Thoracic aorta (tissue), 2 donors: ENCODE results near the gene TOM1L2. TPM values are rescaled to one million over a fixed set of nuclear protein-coding genes. Genes with fewer than 3 reads are reported as not detected.
A peak's percentile ranks its signal among the peaks of the same experiment; 100 is the strongest.

Experiments
- ATAC-seq: fragments of 150-250 bp; one replicate; pipeline ENCODE4 v1.8.0; 2017; ENCODE audit warnings: low read depth; ENCODE audit not compliant: insufficient number of reproducible peaks, low FRiP score
- DNase-seq: peaks from one replicate; pipeline ENCODE4 v3.0.0-alpha.2; 2020; ENCODE audit warnings: low spot score
- H3K27ac ChIP-seq, 2 donors: fragments of 200-600 bp; sonication (generic); 1 replicate in 1 of 2; 2 replicates in 1 of 2; pipeline ENCODE4 v1.5.1; 2016; ENCODE audit warnings: mild to moderate bottlenecking in 2 of 2, moderate library complexity in 2 of 2
- H3K27me3 ChIP-seq: fragments of 200-600 bp; sonication (generic); replicated peaks from 2 replicates; pipeline ENCODE4 v1.6.0; 2016; ENCODE audit warnings: mild to moderate bottlenecking; ENCODE audit not compliant: insufficient read depth
- H3K36me3 ChIP-seq: fragments of 200-600 bp; sonication (generic); one replicate; pipeline ENCODE4 v1.5.1; 2016
- H3K4me1 ChIP-seq, 2 donors: fragments of 200-600 bp; sonication (generic); 1 replicate in 1 of 2; 2 replicates in 1 of 2; pipeline versions ENCODE4 v1.5.1 to v1.6.0; 2016; ENCODE audit warnings: low read depth in 2 of 2, mild to moderate bottlenecking in 1 of 2; ENCODE audit not compliant: control insufficient read depth in 1 of 2
- H3K4me3 ChIP-seq: fragments of 200-600 bp; sonication (generic); 2 replicates; pipeline ENCODE4 v1.5.1; 2016; ENCODE audit warnings: mild to moderate bottlenecking
- H3K9me3 ChIP-seq: fragments of 200-600 bp; sonication (generic); 2 replicates; pipeline ENCODE4 v1.5.1; 2016
- total RNA-seq, 2 donors: library from RNA; depleted of rRNA; stranded (reverse); fragments of >200 nt; gene quantifications; one replicate each; pipeline versions ENCODE4 v1.1.0 to v1.2.3, GENCODE V29; 2016
- TF ChIP-seq, protein P1 (sequence below): fragments of 200-600 bp; sonication (generic); IDR thresholded peaks from one replicate; pipeline ENCODE4 v1.5.1; 2019; ENCODE audit warnings: antibody characterized with exemption

TOM1L2 gene
- total RNA-seq, 2 donors from 2014 or later, result 63.4 to 185 TPM

DNA sequence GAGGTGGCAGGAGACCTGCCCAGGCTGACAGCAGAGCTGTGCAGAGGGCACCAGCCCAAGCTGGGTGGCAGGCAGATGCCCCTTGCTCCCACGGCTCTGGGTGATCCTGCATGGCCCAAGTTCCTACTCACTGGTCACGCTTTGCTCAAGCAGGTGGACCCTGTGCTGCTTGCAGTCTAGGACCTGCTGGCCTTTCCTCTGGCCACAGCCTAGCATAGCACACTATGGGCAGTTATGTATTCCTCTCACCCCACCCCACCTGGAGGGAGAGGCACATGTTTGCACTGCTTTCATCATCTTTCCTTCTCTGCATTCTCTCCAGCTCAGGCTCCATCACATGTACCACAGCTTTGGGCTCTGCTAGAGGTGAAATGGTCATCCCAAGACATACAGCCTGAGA lies 115.8 kb downstream of the TOM1L2 start:
- no peak for DNase-seq
- H3K27me3 ChIP-seq, result no peaks in the 10 kb centered on the region
- no peaks in the 10 kb centered on the region for H3K36me3 ChIP-seq
- TF ChIP-seq, protein P1, sequence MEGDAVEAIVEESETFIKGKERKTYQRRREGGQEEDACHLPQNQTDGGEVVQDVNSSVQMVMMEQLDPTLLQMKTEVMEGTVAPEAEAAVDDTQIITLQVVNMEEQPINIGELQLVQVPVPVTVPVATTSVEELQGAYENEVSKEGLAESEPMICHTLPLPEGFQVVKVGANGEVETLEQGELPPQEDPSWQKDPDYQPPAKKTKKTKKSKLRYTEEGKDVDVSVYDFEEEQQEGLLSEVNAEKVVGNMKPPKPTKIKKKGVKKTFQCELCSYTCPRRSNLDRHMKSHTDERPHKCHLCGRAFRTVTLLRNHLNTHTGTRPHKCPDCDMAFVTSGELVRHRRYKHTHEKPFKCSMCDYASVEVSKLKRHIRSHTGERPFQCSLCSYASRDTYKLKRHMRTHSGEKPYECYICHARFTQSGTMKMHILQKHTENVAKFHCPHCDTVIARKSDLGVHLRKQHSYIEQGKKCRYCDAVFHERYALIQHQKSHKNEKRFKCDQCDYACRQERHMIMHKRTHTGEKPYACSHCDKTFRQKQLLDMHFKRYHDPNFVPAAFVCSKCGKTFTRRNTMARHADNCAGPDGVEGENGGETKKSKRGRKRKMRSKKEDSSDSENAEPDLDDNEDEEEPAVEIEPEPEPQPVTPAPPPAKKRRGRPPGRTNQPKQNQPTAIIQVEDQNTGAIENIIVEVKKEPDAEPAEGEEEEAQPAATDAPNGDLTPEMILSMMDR, result no peak
- peaks cover 17 to 31% of the 10 kb centered on the region in 2 donors for H3K4me1 ChIP-seq
- ATAC-seq, result no peak
- H3K4me3 ChIP-seq, result no peak overlapping the region
- H3K27ac ChIP-seq, result peak overlapping the region; percentile 21 to 48
- H3K9me3 ChIP-seq, result no peaks in the 10 kb centered on the region

DNA sequence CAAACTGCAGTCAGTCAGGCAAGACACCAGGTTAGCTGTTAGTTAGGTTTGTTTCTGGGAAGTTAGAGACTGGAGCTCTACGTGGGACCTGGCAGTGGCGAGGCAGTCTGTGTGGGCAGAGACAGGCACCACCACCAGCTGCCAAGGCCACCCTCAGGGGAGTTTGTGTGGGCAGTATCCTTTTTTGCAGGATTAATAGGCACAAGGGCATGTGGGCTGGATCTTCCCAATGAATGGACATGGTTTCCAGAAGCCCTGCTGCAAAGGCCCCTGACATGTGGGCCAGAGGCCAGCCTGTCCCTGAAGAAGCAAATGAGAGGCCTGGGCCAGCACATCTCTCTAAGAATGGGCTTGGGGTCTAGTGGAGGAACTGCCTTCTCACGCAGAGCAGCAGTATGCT lies 116.2 kb downstream of the TOM1L2 start:
- DNase-seq, result peak; percentile 55
- Histone ChIP-seq H3K36me3 (no peaks in the 10 kb centered on the region), H3K27ac (peak overlapping the region; percentile 48 to 51), H3K27me3 (no peaks in the 10 kb centered on the region), H3K9me3 (no peaks in the 10 kb centered on the region), H3K4me3 (no peak overlapping the region), H3K4me1 (peaks cover 17 to 31% of the 10 kb centered on the region in 2 donors)
- ATAC-seq, result no peak
- TF ChIP-seq, protein P1, result no peak

DNA sequence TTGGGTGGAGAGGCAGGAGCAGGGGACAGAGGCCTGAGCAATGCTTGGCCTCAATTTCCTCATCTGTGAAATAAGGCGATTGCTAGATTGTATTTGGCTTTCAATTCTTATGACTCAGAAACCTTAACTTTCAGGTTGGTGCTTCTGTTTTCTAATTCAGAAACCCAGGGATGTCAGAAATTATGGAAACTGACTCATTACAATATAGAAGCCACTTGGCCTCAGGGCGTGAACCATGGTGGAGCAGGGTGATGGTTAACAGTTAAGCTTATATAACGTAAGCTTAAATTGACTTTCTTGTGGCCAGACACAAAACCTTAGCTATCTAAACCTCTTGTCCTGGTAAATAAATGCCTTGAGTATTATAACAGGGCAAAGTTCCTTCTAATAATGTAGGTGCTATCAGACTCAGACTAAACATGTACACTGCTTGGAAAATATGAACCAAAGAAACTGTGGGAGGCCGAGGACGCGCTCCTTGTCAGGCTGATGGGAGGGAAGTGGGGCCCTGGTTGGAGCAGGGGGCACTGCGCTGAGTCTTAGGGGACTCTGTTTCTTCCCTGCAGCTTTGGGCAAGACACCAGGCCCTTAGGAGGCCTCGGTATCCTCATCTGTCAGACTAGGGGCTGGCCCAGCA lies 118.3 kb downstream of the TOM1L2 start:
- Histone ChIP-seq H3K9me3 (no peaks in the 10 kb centered on the region), H3K4me1 (peaks cover 29 to 45% of the 10 kb centered on the region in 2 donors), H3K27ac (no peak overlapping the region), H3K27me3 (no peaks in the 10 kb centered on the region), H3K4me3 (no peak overlapping the region), H3K36me3 (no peaks in the 10 kb centered on the region)
- ATAC-seq (no peak), DNase-seq (no peak)
- TF ChIP-seq, protein P1, result no peak

DNA sequence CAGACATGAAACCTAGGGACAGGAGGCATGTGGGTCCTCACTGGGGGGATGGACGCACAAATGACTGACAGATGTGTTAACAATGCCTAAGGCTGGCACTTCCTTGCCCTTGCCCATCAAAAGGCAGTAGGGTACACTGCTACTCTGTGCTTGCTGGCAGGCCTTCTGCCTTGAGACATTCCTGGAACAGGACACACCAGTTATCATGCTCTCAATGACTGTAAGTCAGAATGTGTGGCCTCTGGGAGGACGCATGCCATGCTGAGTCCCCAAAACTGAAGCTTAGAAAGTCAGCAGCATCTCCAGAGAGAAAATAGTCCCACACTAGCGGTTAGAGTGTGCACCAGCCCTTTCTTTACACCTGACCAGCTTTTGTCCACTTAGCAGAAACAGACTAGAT lies 119.3 kb downstream of the TOM1L2 start:
- no peak for DNase-seq
- ATAC-seq, result no peak
- TF ChIP-seq, protein P1, result no peak
- Histone ChIP-seq H3K27me3 (no peaks in the 10 kb centered on the region), H3K4me3 (no peak overlapping the region), H3K36me3 (no peaks in the 10 kb centered on the region), H3K9me3 (no peaks in the 10 kb centered on the region), H3K4me1 (peaks cover 37 to 52% of the 10 kb centered on the region in 2 donors), H3K27ac (no peak overlapping the region)

DNA sequence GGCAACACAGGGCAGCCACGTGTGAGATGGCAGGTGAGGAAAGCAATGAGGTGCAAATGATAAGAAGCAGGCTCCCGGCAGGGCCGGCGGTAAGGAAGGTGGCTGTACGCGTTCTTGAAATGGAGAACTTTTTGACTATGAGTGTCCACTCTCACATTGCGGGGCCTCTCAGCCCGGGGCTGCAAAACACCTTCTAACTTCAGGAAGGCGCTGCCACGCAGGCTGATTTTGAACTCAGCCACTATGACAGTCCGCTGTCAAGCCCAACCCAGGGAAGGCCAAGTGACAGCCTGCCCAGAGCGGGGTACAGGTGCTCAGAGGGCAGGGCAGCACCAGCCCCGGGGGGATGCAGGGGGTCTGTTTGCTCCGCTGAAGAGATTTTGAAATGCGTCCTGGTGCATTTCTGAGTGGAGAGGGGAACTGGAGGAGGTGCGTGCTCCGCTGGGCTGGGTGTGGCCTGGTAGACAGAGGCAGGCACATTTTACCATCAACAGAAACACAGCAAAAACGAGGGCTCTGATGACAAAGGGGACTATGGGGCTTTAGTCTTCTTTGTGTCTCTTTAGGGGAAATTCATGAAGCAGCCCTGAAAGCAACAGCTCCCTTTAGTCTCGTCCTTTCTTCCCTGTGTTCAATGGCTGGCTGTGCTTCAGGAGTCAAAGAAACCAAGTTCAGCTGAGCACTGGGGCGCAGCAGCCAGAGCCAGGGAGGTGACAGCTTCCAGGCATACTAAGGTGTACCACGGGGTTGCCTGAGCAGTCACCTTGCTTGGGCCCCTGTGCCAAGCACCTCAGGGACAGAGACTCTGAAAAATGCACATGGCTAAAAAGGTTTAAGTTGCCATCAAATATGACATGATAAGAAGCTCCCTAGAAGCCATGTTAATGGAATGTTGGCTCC lies 120.8 kb downstream of the TOM1L2 start:
- H3K27ac ChIP-seq, result no peak overlapping the region
- no peaks in the 10 kb centered on the region for H3K27me3 ChIP-seq
- no peak for DNase-seq
- H3K9me3 ChIP-seq, result no peaks in the 10 kb centered on the region
- TF ChIP-seq, protein P1, result no peak
- no peak for ATAC-seq
- H3K36me3 ChIP-seq, result peaks cover 3% of the 10 kb centered on the region
- no peak overlapping the region for H3K4me3 ChIP-seq
- H3K4me1 ChIP-seq, result peaks cover 36 to 46% of the 10 kb centered on the region in 2 donors
